HG02973 (cell line): ENCODE results near the gene MMP7.
A peak's percentile ranks its signal among the peaks of the same experiment; 100 is the strongest.

Experiments
- ATAC-seq: cut with Tn5 transposase; IDR thresholded peaks from one replicate; pipeline ENCODE4 v1.9.1; 2021; ENCODE audit warnings: moderate library complexity; ENCODE audit not compliant: unreplicated experiment

MMP7 gene

GRCh38 chr11:102530558-102530957 is at the start of gene MMP7:
MMP7 (minus strand) TSS chr11:102530747; CDS start chr11:102530700, 47 bp downstream.
- no peak for ATAC-seq

GRCh38 chr11:102577723-102578122 is 47.2 kb upstream of the MMP7 start:
- ATAC-seq: no peak

GRCh38 chr11:102577182-102577581 is 46.6 kb upstream of the MMP7 start:
- no peak for ATAC-seq

GRCh38 chr11:102576350-102576749 is 45.8 kb upstream of the MMP7 start:
- no peak for ATAC-seq

GRCh38 chr11:102575012-102575411 is 44.5 kb upstream of the MMP7 start:
- no peak for ATAC-seq

GRCh38 chr11:102573851-102574250 is 43.3 kb upstream of the MMP7 start:
- ATAC-seq: no peak

- ATAC-seq: no peak
Measured at GRCh38 chr11:102572554-102573220, 42.1 kb upstream of the MMP7 start.

- ATAC-seq: no peak
Measured at GRCh38 chr11:102568851-102569250, 38.3 kb upstream of the MMP7 start.

- no peak for ATAC-seq
Measured at GRCh38 chr11:102566112-102566511, 35.6 kb upstream of the MMP7 start.

GRCh38 chr11:102564110-102564509 is 33.6 kb upstream of the MMP7 start:
- peak; percentile 70 for ATAC-seq

GRCh38 chr11:102561636-102562035 is 31.1 kb upstream of the MMP7 start:
- no peak for ATAC-seq

GRCh38 chr11:102560555-102561011 is 30.0 kb upstream of the MMP7 start:
- ATAC-seq: peak; percentile 58

GRCh38 chr11:102559839-102560238 is 29.3 kb upstream of the MMP7 start:
- ATAC-seq: peak; percentile 33

- ATAC-seq: no peak
Measured at GRCh38 chr11:102555091-102555490, 24.5 kb upstream of the MMP7 start.

GRCh38 chr11:102553835-102554282 is 23.3 kb upstream of the MMP7 start:
- ATAC-seq: peak; percentile 87

- no peak for ATAC-seq
Measured at GRCh38 chr11:102552447-102553194, 22.1 kb upstream of the MMP7 start.

- ATAC-seq: no peak
Measured at GRCh38 chr11:102552020-102552419, 21.5 kb upstream of the MMP7 start.

- no peak for ATAC-seq
Measured at GRCh38 chr11:102551169-102551781, 20.7 kb upstream of the MMP7 start.

- ATAC-seq: peak; percentile 68
Measured at GRCh38 chr11:102546923-102547471, 16.4 kb upstream of the MMP7 start.

- peak; percentile 70 for ATAC-seq
Measured at GRCh38 chr11:102546427-102546826, 15.9 kb upstream of the MMP7 start.

GRCh38 chr11:102545701-102546100 is 15.2 kb upstream of the MMP7 start:
- no peak for ATAC-seq
